HUES6 (cell line): ENCODE data around the gene PCYOX1L.
A peak's percentile ranks its signal among the peaks of the same experiment; 100 is the strongest.

Experiments used
- H3K27ac ChIP-seq: 2 replicates; pipeline ENCODE4 v1.7.0; 2013; ENCODE audit warnings: low read depth, mild to moderate bottlenecking, low read length, inconsistent platforms
- H3K27me3 ChIP-seq: 2 replicates; pipeline ENCODE4 v1.6.1; 2013; ENCODE audit warnings: low read length; ENCODE audit not compliant: control insufficient read depth, insufficient read depth
- H3K36me3 ChIP-seq: 2 replicates; pipeline ENCODE4 v1.6.1; 2013; ENCODE audit warnings: low read length; ENCODE audit not compliant: control insufficient read depth, insufficient read depth
- H3K4me1 ChIP-seq: 2 replicates; pipeline ENCODE4 v1.6.1; 2013; ENCODE audit warnings: low read length; ENCODE audit not compliant: control insufficient read depth, insufficient read depth
- H3K4me3 ChIP-seq: 2 replicates; pipeline ENCODE4 v1.5.1; 2013; ENCODE audit warnings: low read depth, low read length
- H3K9ac ChIP-seq: one replicate; pipeline ENCODE4 v1.6.1; 2013; ENCODE audit warnings: mild to moderate bottlenecking, low read length
- H3K9me3 ChIP-seq: 2 replicates; pipeline ENCODE4 v1.6.1; 2013; ENCODE audit warnings: low read depth, low read length; ENCODE audit not compliant: control insufficient read depth, insufficient read depth

The PCYOX1L gene

GRCh38 chr5:149417711-149418368 lies 60.0 kb downstream of the PCYOX1L start:
- no peaks in the 10 kb centered on the region for H3K9me3 ChIP-seq
- peak overlapping the region; percentile 72 for H3K9ac ChIP-seq
- H3K4me1 ChIP-seq = peaks cover 28% of the 10 kb centered on the region
- H3K4me3 ChIP-seq = no peak overlapping the region
- H3K27me3 ChIP-seq = no peaks in the 10 kb centered on the region
- H3K36me3 ChIP-seq = no peaks in the 10 kb centered on the region
- H3K27ac ChIP-seq = no peak overlapping the region

GRCh38 chr5:149418910-149419531 lies 61.2 kb downstream of the PCYOX1L start:
- Histone ChIP-seq H3K27me3 (no peaks in the 10 kb centered on the region), H3K9me3 (no peaks in the 10 kb centered on the region), H3K9ac (no peak overlapping the region), H3K27ac (no peak overlapping the region), H3K4me3 (no peak overlapping the region), H3K4me1 (peaks cover 40% of the 10 kb centered on the region), H3K36me3 (no peaks in the 10 kb centered on the region)
